ENCODE data around the gene KCP. TPM values are rescaled to one million over a fixed set of nuclear protein-coding genes. Genes with fewer than 3 reads are reported as not detected.
A peak's percentile ranks its signal among the peaks of the same experiment; 100 is the strongest.

Gene KCP
- total RNA-seq, 4 donors from 2014 or later = 0.47 to 1.5 (median 0.87) TPM

GRCh38 chr7:128865996-128866877, 44.3 kb downstream of the KCP start:
- intact Hi-C loops (cut with DNase I) = no loop called here
- WGBS, 2 donors = 96 to 100% methylated on average over 3 to 10 of the region's 27 CpGs

GRCh38 chr7:128865303-128865702, 45.2 kb downstream of the KCP start:
- WGBS, 2 donors = 86 to 92% methylated on average over 11 to 12 of the region's 12 CpGs
- intact Hi-C loops (cut with DNase I) = no loop called here
- Histone ChIP-seq H3K9me3 (no peaks in the 10 kb centered on the region), H3K4me3 (no peak overlapping the region), H3K36me3 (peaks cover 0 to 24% (median 15%) of the 10 kb centered on the region in 3 donors), H3K4me1 (peaks cover 40 to 86% (median 45%) of the 10 kb centered on the region in 3 donors), H3K27me3 (no peaks in the 10 kb centered on the region), H3K27ac (no peak overlapping the region)
- TF ChIP-seq CTCF (IDR thresholded peaks at IDR 0.05) (no peak), POLR2A (IDR thresholded peaks at IDR 0.05) (no peak)
- DNase-seq = no peak

More at GRCh38 chr7:128865996-128866877, 44.3 kb downstream of the KCP start:
- H3K4me1 ChIP-seq = peaks cover 40 to 84% (median 41%) of the 10 kb centered on the region in 3 donors
- H3K9me3 ChIP-seq = no peaks in the 10 kb centered on the region
- H3K27me3 ChIP-seq = no peaks in the 10 kb centered on the region
- no peak for TF ChIP-seq POLR2A (IDR thresholded peaks at IDR 0.05)
- no peak for TF ChIP-seq CTCF (IDR thresholded peaks at IDR 0.05)
- DNase-seq = no peak
- peaks cover 0 to 24% (median 15%) of the 10 kb centered on the region in 3 donors for H3K36me3 ChIP-seq
- H3K4me3 ChIP-seq = no peak overlapping the region
- H3K27ac ChIP-seq = peak overlapping the region in 2 of 4 donors; percentile 73 to 83

GRCh38 chr7:128863433-128863989, 47.0 kb downstream of the KCP start:
- Histone ChIP-seq H3K27me3 (no peaks in the 10 kb centered on the region), H3K4me1 (peaks cover 47 to 86% (median 51%) of the 10 kb centered on the region in 3 donors), H3K36me3 (peaks cover 0 to 24% (median 15%) of the 10 kb centered on the region in 3 donors), H3K9me3 (no peaks in the 10 kb centered on the region), H3K4me3 (peak overlapping the region; percentile 70 to 97 (median 91)), H3K27ac (peak overlapping the region; percentile 87 to 97 (median 89))
- TF ChIP-seq POLR2A (IDR thresholded peaks at IDR 0.05) (no peak), CTCF (IDR thresholded peaks at IDR 0.05) (peak in 5 of 6 experiments; percentile 20 to 60 (median 38))
- 0 to 2% methylated on average over 6 of the region's 6 CpGs for WGBS, 2 donors
- intact Hi-C loops (cut with DNase I) = no loop called here
- DNase-seq = no peak

GRCh38 chr7:128862571-128863432, 47.7 kb downstream of the KCP start, which contains the start of gene ATP6V1F:
ATP6V1F (plus strand) TSS chr7:128862856; CDS start chr7:128862905, 49 bp downstream.
- Histone ChIP-seq H3K4me3 (peak within 1 kb of the TSS; percentile 70 to 97 (median 91)), H3K9me3 (no peaks in the 10 kb centered on the region), H3K27ac (peak within 1 kb of the TSS; percentile 87 to 97 (median 89)), H3K4me1 (peaks cover 40 to 82% (median 46%) of the 10 kb centered on the region in 3 donors), H3K27me3 (no peaks in the 10 kb centered on the region), H3K36me3 (peaks cover 0 to 24% (median 15%) of the 10 kb centered on the region in 3 donors)
- DNase-seq = peak; percentile 91
- intact Hi-C loops (cut with DNase I) = no loop called here
- WGBS, 2 donors = 0 to 1% methylated on average over 17 to 42 of the region's 65 CpGs
- TF ChIP-seq POLR2A (IDR thresholded peaks at IDR 0.05) = peak in 3 of 4 donors; percentile 67 to 88 (median 69)
- peak in 3 of 6 experiments; percentile 10 to 26 (median 10) for TF ChIP-seq CTCF (IDR thresholded peaks at IDR 0.05)

All from esophagus squamous epithelium (tissue), 5 donors.